Measurements from ENCODE around the gene ADAT3. TPM values are rescaled to one million over a fixed set of nuclear protein-coding genes. Genes with fewer than 3 reads are reported as not detected.
A peak's percentile ranks its signal among the peaks of the same experiment; 100 is the strongest.

ADAT3 gene
- total and polyA plus RNA-seq, 8 donors, result 1.3 to 9.4 (median 2.9) TPM

DNA sequence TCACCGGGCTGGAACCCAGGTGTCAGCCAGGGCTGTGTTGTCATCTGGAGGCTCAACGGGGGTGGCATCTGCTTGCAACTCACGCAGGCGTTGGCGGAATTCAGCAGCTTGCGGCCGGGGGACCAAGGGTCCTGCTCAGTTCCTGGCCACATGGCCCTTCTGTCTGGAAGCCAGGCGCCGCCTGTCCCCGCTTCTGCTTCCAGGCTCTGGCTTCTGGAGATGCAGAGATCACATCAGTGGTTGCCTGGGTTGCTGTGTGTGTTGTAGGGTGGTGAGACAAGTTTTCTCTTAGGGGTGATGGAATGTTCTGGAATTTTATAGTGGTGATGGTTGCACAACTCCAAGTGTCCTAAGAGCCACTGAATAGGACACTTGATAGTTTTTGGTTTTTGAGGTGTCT lies 5.0 kb downstream of the ADAT3 start:
- Histone ChIP-seq H3K27ac (peak overlapping the region in 1 of 2 donors; percentile 55), H3K4me3 (no peak overlapping the region), H3K27me3 (no peaks in the 10 kb centered on the region), H3K36me3 (peaks cover 0 to 45% of the 10 kb centered on the region in 2 donors), H3K9me3 (no peaks in the 10 kb centered on the region), H3K4me1 (peaks cover 6 to 53% of the 10 kb centered on the region in 2 donors)
- DNase-seq (no peak), ATAC-seq (no peak)
- intact Hi-C loops (cut with DNase I), result no loop called here
- TF ChIP-seq, protein P1, sequence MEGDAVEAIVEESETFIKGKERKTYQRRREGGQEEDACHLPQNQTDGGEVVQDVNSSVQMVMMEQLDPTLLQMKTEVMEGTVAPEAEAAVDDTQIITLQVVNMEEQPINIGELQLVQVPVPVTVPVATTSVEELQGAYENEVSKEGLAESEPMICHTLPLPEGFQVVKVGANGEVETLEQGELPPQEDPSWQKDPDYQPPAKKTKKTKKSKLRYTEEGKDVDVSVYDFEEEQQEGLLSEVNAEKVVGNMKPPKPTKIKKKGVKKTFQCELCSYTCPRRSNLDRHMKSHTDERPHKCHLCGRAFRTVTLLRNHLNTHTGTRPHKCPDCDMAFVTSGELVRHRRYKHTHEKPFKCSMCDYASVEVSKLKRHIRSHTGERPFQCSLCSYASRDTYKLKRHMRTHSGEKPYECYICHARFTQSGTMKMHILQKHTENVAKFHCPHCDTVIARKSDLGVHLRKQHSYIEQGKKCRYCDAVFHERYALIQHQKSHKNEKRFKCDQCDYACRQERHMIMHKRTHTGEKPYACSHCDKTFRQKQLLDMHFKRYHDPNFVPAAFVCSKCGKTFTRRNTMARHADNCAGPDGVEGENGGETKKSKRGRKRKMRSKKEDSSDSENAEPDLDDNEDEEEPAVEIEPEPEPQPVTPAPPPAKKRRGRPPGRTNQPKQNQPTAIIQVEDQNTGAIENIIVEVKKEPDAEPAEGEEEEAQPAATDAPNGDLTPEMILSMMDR (IDR thresholded peaks at IDR 0.05), result no peak

DNA sequence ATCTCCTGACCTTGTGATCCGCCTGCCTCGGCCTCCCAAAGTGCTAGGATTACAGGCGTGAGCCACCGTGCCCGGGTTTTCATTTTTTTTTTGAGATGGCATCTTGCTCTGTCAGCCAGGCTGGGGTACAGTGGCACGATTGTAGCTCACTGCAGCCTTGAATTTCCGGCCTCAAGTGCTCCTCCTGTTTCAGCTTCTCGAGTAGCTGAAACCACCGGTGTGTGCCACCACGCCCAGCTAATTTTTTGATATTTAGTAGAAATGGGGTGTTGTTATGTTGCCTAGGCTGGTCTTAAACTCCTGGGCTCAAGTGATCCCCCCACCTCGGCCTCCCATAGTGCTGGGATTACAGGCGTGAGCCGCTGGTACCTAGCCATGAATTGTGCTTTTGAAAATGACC lies 5.9 kb downstream of the ADAT3 start:
- TF ChIP-seq, protein P1 (IDR thresholded peaks at IDR 0.05), result no peak
- DNase-seq, result no peak
- intact Hi-C loops (cut with DNase I), result no loop called here
- no peak for ATAC-seq
- H3K36me3 ChIP-seq, result peaks cover 0 to 48% of the 10 kb centered on the region in 2 donors
- no peaks in the 10 kb centered on the region for H3K27me3 ChIP-seq
- H3K4me3 ChIP-seq, result no peak overlapping the region
- peaks cover 6 to 47% of the 10 kb centered on the region in 2 donors for H3K4me1 ChIP-seq
- no peaks in the 10 kb centered on the region for H3K9me3 ChIP-seq
- H3K27ac ChIP-seq, result no peak overlapping the region

DNA sequence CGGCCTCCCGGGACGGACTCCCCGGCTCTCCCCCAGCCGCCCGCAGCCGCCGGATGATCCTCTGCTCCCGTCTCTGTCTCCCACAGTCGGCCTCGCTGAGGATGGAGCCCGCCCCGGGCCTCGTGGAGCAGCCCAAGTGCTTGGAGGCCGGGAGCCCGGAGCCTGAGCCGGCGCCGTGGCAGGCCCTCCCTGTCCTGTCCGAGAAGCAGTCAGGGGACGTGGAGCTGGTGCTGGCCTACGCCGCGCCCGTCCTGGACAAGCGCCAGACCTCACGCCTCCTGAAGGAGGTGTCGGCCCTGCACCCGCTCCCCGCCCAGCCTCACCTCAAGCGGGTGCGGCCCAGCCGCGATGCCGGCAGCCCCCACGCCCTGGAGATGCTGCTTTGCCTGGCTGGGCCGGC lies 6.8 kb downstream of the ADAT3 start:
- Histone ChIP-seq H3K36me3 (peaks cover 0 to 53% of the 10 kb centered on the region in 2 donors), H3K4me3 (no peak overlapping the region), H3K27me3 (no peaks in the 10 kb centered on the region), H3K27ac (no peak overlapping the region), H3K4me1 (peaks cover 6 to 40% of the 10 kb centered on the region in 2 donors), H3K9me3 (no peaks in the 10 kb centered on the region)
- TF ChIP-seq, protein P1 (IDR thresholded peaks at IDR 0.05), result no peak
- ATAC-seq (no peak), DNase-seq (peak in 1 of 4 donors; percentile 81)
- intact Hi-C loops (cut with DNase I), result no loop called here

DNA sequence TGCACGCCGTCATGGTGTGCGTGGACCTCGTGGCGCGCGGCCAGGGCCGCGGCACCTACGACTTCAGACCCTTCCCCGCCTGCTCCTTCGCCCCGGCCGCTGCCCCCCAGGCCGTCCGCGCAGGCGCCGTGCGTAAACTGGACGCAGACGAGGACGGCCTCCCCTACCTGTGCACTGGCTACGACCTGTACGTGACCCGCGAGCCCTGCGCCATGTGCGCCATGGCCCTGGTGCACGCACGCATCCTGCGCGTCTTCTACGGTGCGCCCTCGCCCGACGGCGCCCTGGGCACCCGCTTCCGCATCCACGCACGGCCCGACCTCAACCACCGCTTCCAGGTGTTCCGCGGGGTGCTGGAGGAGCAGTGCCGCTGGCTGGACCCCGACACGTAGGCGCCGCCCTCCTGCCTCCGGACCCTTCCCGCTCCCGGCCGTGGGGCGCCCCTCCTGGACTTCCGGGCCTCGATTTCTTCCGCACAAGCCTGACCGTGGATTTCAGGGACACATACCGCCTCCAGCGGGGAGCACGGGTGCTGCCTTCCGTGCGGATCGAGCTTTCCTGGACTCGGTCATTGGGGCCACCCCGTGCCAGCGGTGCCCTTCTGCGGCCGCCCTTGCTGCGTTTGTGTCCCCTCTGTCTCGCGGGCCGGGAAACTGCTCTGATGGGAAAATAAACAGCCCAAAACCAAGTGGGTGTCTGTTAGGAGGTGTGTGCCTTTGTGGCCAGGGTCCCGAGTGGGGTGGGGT lies 7.7 kb downstream of the ADAT3 start:
- Histone ChIP-seq H3K4me1 (peaks cover 6 to 33% of the 10 kb centered on the region in 2 donors), H3K4me3 (no peak overlapping the region), H3K27ac (no peak overlapping the region), H3K9me3 (no peaks in the 10 kb centered on the region), H3K36me3 (peaks cover 0 to 54% of the 10 kb centered on the region in 2 donors), H3K27me3 (no peaks in the 10 kb centered on the region)
- intact Hi-C loops (cut with DNase I), result no loop called here
- TF ChIP-seq, protein P1 (IDR thresholded peaks at IDR 0.05), result no peak
- DNase-seq (no peak), ATAC-seq (no peak)

DNA sequence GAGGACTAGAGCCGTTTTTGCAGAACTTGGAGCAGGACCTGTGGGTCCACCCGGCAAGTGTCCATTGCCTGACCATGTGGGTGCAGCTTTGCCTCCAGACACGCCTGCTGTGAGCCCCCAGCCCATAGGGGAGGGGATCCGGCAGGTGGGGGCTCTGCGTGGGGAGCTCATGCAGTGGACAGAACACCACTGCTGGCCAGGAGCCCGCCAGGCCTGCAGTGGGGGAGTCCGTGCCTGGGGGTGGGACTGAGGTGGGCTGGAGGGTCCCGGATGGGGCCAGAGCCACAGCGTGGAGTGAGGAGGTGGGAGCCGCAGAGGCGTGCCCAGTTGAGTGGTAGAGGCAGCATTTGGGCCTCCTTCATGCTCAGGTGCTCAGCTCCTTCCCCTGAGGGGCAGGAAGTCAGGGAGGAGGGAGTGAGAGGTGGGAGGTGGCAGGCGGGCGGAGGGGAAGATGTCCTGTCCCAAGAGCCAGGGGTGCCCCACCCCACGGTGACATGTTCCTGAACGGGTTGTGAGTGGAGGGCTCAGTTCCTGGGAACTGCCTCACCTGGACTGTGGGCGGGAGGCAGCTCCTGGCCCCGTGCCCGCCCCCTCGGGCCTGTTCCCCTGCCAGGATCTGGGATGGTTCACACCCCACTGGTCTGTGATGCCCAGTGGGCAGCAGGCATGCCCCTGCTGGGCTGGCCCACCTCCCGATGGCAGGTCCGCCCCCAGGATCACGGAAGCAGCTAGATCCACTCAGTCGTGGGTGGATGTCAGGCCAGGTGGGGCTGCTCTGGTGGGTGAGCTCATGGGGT lies 8.8 kb downstream of the ADAT3 start:
- Histone ChIP-seq H3K27me3 (no peaks in the 10 kb centered on the region), H3K36me3 (peaks cover 0 to 60% of the 10 kb centered on the region in 2 donors), H3K27ac (no peak overlapping the region), H3K9me3 (no peaks in the 10 kb centered on the region), H3K4me3 (no peak overlapping the region), H3K4me1 (peaks cover 6 to 22% of the 10 kb centered on the region in 2 donors)
- intact Hi-C loops (cut with DNase I), result no loop called here
- DNase-seq (no peak), ATAC-seq (no peak)
- TF ChIP-seq, protein P1 (IDR thresholded peaks at IDR 0.05), result no peak

Measured in left lung (tissue), 10 donors.